Tibial artery (tissue), 4 donors: ENCODE measurements around the gene GALNTL6.

ENCODE experiments used
- DNase-seq, 2 donors: peaks; one replicate each; pipeline ENCODE4 v3.0.0-alpha.2; 2019
- H3K27ac ChIP-seq, 2 donors: fragments of 200-600 bp; sonication (generic) in 1 of 2; 1 replicate in 1 of 2; 2 replicates in 1 of 2; pipeline ENCODE4 v1.5.1; 2018 to 2019; ENCODE audit warnings: mild to moderate bottlenecking in 1 of 2
- H3K27me3 ChIP-seq, 2 donors: fragments of 200-600 bp; sonication (generic) in 1 of 2; one replicate each; pipeline versions ENCODE4 v1.5.1 to v1.6.0; 2016 to 2019
- H3K36me3 ChIP-seq, 3 donors: fragments of 200-600 bp; sonication (generic) in 2 of 3; one replicate each; pipeline ENCODE4 v1.5.1; 2016 to 2019; ENCODE audit warnings: mild to moderate bottlenecking in 2 of 3
- H3K4me1 ChIP-seq, 4 donors: fragments of 200-600 bp; sonication (generic) in 2 of 4; 1 replicate in 3 of 4; 2 replicates in 1 of 4; pipeline ENCODE4 v1.5.1; 2016 to 2019
- H3K4me3 ChIP-seq, 2 donors: fragments of 200-600 bp; sonication (generic) in 1 of 2; 1 replicate in 1 of 2; 2 replicates in 1 of 2; pipeline ENCODE4 v1.5.1; 2018 to 2019; ENCODE audit warnings: mild to moderate bottlenecking in 2 of 2
- H3K9me3 ChIP-seq, 3 donors: fragments of 200-600 bp; sonication (generic) in 1 of 3; one replicate each; pipeline ENCODE4 v1.5.1; 2016 to 2019
- intact Hi-C: fragments of 100-400 bp; cut with DNase I; formaldehyde crosslinking; loops from one replicate; pipeline ENCODE4 v1.15.0; 2023; ENCODE audit warnings: low total_unique reads
- TF ChIP-seq, protein P1 (sequence below), 2 experiments: fragments of 200-600 bp in 1 of 2; fragments of 450-650 bp in 1 of 2; IDR thresholded peaks; one replicate each; pipeline ENCODE4 v1.5.1; 2017 to 2019; ENCODE audit warnings: antibody characterized with exemption in 2 of 2, mild to moderate bottlenecking in 1 of 2, moderate library complexity in 1 of 2

The GALNTL6 gene

DNA sequence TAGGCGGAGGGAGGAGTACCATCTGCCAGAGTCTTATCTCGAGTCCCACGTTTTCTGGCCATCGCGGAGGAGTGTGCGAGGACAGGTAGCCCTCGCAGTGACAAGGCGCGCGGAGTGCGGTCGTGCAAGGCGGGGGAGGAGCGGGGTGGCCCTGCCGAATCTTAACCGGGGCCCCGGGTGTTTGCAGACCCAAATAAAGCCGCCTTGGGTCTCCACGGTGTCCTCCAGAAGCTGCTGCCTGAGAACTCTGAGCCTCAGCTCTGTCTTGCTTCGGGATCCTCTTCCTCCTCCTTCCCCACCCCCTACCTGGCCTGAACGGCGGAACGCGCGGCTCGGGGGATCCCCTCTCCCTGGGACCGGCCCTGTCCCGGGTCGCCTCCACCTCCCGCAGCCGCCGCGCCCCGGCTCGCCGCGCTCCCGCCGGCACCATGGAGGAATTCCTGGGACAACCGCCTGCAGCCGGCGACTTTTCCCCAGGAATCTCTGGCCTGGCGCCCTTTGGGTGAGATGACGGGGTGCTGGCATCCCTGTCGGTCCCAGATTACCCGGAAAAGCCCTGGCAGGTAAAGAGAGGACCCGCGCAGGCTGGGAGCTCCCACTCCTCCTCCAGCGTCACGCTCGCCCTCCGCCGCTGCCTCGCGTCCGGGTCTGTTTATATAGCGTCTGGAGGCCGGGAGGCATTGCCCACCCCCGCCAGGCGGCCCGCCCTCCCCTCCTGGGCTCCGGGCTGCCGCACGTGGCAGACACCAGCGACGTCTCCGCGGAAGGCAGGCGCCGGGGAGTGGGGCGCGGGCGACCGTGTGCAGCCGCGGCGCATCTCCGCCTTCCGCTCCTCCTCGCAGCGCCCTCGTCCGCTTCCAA lies at the start of gene GALNTL6:
GALNTL6 (plus strand) TSS at position 740 of the 861 bp plus-strand sequence.
- no peak for DNase-seq
- TF ChIP-seq, protein P1, sequence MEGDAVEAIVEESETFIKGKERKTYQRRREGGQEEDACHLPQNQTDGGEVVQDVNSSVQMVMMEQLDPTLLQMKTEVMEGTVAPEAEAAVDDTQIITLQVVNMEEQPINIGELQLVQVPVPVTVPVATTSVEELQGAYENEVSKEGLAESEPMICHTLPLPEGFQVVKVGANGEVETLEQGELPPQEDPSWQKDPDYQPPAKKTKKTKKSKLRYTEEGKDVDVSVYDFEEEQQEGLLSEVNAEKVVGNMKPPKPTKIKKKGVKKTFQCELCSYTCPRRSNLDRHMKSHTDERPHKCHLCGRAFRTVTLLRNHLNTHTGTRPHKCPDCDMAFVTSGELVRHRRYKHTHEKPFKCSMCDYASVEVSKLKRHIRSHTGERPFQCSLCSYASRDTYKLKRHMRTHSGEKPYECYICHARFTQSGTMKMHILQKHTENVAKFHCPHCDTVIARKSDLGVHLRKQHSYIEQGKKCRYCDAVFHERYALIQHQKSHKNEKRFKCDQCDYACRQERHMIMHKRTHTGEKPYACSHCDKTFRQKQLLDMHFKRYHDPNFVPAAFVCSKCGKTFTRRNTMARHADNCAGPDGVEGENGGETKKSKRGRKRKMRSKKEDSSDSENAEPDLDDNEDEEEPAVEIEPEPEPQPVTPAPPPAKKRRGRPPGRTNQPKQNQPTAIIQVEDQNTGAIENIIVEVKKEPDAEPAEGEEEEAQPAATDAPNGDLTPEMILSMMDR (IDR thresholded peaks at IDR 0.05) = no peak
- intact Hi-C loops = no loop called here

DNA sequence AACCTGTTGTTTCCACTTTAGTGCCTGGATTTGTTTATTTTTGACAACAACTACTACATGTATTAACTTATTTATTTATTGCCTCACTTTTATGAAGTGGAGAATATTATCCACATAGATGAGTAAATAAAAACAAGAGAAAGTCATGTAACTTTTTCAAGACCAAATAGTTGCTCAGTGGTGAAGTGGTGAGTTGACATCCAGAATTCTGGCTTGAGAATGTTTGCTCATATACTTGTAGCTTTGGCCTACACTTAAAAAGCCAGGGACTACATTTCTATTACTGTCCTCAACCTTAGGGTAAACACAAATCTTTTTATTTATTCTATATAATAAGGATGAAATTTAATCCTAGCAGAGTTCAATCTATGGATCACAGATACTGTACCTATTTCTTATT lies 47.7 kb upstream of the GALNTL6 start:
- TF ChIP-seq, protein P1 (IDR thresholded peaks at IDR 0.05) = no peak
- intact Hi-C loops = no loop called here
- no peaks in the 10 kb centered on the region for H3K4me1 ChIP-seq

More for the DNA sequence above, at the start of gene GALNTL6:
- no peaks in the 10 kb centered on the region for H3K36me3 ChIP-seq
- no peak within 1 kb of the TSS for H3K27ac ChIP-seq
- peak within 1 kb of the TSS; percentile 37 to 55 for H3K4me3 ChIP-seq
- peaks cover 0 to 20% (median 14%) of the 10 kb centered on the region in 4 donors for H3K4me1 ChIP-seq
- H3K9me3 ChIP-seq = no peaks in the 10 kb centered on the region
- peaks cover 0 to 15% of the 10 kb centered on the region in 2 donors for H3K27me3 ChIP-seq

DNA sequence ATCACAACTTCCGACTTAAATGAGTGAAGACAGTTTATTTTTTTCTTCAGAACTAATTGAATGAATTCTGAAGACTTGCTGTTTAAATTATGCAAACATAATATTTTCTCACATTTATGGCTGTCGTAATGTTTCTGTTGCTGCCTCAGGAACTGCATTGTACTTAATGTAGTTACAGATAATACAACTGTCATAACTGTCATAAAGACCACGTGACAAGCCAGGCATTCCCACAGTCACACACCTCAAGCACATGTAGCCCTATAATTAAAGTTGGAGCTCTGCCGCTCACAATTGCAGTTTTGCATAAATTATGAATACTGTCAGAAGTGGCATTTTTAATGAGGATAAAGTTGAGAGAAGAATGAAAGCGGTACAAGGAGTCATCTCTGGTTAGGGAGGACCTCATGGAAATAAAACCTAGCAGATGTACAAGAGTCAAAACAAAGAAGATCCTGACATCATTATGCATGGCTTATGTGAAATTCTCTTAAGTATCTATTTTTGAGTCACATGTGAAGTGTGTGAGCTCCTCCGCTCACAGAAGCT lies 38.5 kb upstream of the GALNTL6 start:
- H3K4me1 ChIP-seq = no peaks in the 10 kb centered on the region

More for the DNA sequence above, 47.7 kb upstream of the GALNTL6 start:
- DNase-seq = no peak
- H3K4me3 ChIP-seq = no peak overlapping the region
- H3K9me3 ChIP-seq = no peaks in the 10 kb centered on the region
- no peaks in the 10 kb centered on the region for H3K27me3 ChIP-seq
- no peaks in the 10 kb centered on the region for H3K36me3 ChIP-seq
- no peak overlapping the region for H3K27ac ChIP-seq

DNA sequence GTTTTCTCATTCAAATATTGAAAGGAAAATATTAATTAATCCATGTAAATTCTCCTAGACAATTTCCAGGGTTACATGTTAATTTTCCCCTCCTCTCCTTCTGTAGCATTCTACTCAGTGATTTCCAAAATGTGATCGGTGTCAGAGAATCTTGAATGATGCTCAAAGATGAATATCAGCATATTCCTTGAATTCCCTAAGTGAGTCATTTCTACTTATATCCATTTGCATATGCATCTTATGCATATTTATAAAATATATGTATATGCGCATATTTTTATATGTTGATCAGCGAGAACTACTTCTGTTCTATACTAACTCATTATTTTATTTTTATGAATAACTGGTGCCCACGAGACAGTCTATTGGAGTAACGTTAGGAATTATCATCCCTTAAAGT lies 33.9 kb upstream of the GALNTL6 start:
- no peaks in the 10 kb centered on the region for H3K4me1 ChIP-seq
- no peak for DNase-seq
- no peaks in the 10 kb centered on the region for H3K9me3 ChIP-seq
- intact Hi-C loops = no loop called here
- H3K27ac ChIP-seq = no peak overlapping the region
- no peak overlapping the region for H3K4me3 ChIP-seq
- TF ChIP-seq, protein P1 (IDR thresholded peaks at IDR 0.05) = no peak
- H3K27me3 ChIP-seq = no peaks in the 10 kb centered on the region
- H3K36me3 ChIP-seq = no peaks in the 10 kb centered on the region

More for the DNA sequence above, 38.5 kb upstream of the GALNTL6 start:
- Histone ChIP-seq H3K27ac (no peak overlapping the region), H3K9me3 (no peaks in the 10 kb centered on the region), H3K4me3 (no peak overlapping the region), H3K27me3 (no peaks in the 10 kb centered on the region), H3K36me3 (no peaks in the 10 kb centered on the region)
- intact Hi-C loops = no loop called here
- TF ChIP-seq, protein P1 (IDR thresholded peaks at IDR 0.05) = no peak
- DNase-seq = no peak

DNA sequence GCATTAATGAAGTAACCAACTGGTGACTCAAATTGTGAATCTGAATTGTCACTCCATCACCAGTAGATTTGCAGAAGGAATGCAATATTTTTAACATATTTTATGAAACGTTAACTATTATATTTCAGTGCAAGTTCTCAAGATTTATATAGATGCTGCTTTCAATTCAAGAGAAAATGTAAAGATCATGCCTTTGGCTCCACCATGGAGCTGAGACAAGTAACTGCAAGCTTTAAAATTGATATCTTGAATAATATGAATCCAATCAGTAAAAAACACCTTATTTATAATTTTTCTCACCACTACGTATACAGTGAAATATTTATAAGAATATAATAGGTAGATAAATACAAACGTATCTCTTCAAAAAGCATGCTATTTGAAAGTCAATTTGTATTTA lies 27.8 kb upstream of the GALNTL6 start:
- TF ChIP-seq, protein P1 (IDR thresholded peaks at IDR 0.05) = no peak
- no peaks in the 10 kb centered on the region for H3K36me3 ChIP-seq
- H3K9me3 ChIP-seq = no peaks in the 10 kb centered on the region
- intact Hi-C loops = no loop called here
- H3K4me1 ChIP-seq = no peaks in the 10 kb centered on the region
- H3K4me3 ChIP-seq = no peak overlapping the region
- no peak overlapping the region for H3K27ac ChIP-seq
- H3K27me3 ChIP-seq = no peaks in the 10 kb centered on the region
- DNase-seq = no peak
